NCI-H748 (cell line): ENCODE results near the gene INTS11.

ENCODE experiments used
- DNase-seq: peaks from one replicate; lab custom pipeline; 2025; ENCODE audit not compliant: unreplicated experiment; lab: John Stamatoyannopoulos, UW

Gene INTS11

GRCh38 chr1:1314678-1315335 is 9.7 kb downstream of the INTS11 start:
- no peak for DNase-seq

- DNase-seq: no peak
These were observed 10.2 kb downstream of the INTS11 start for GRCh38 chr1:1314237-1314586.

- no peak for DNase-seq
These were observed 10.8 kb downstream of the INTS11 start for GRCh38 chr1:1313500-1314236.

- DNase-seq: no peak
These were observed 11.8 kb downstream of the INTS11 start for GRCh38 chr1:1312450-1313314.

- DNase-seq: no peak
These were observed 13.1 kb downstream of the INTS11 start for GRCh38 chr1:1311107-1312104.

GRCh38 chr1:1310476-1311053 is 13.9 kb downstream of the INTS11 start:
- no peak for DNase-seq

- DNase-seq: no peak
These were observed 14.4 kb downstream of the INTS11 start for GRCh38 chr1:1310109-1310385.

GRCh38 chr1:1309251-1310108 is 15.0 kb downstream of the INTS11 start:
- DNase-seq: peak; percentile 44

GRCh38 chr1:1308756-1309250 is 15.7 kb downstream of the INTS11 start:
- DNase-seq: peak; percentile 44

GRCh38 chr1:1307923-1308755 is 16.3 kb downstream of the INTS11 start, which contains the start of the genes ACAP3 and PUSL1:
ACAP3 (minus strand) TSS chr1:1307930; CDS start chr1:1307815, 115 bp downstream.
PUSL1 (plus strand) TSS chr1:1308597; CDS start chr1:1308644, 47 bp downstream.
- DNase-seq: peak; percentile 87

GRCh38 chr1:1307261-1307922 is 17.1 kb downstream of the INTS11 start:
- no peak for DNase-seq

GRCh38 chr1:1306661-1307260 is 17.7 kb downstream of the INTS11 start:
- DNase-seq: no peak

GRCh38 chr1:1306070-1306660 is 18.3 kb downstream of the INTS11 start:
- no peak for DNase-seq

GRCh38 chr1:1305300-1306069 is 19.0 kb downstream of the INTS11 start:
- DNase-seq: no peak

GRCh38 chr1:1304331-1305299 is 19.8 kb downstream of the INTS11 start:
- DNase-seq: no peak
